GM19193 (cell line): ENCODE data around the gene DDX1.

ENCODE experiments used
- POLR2A ChIP-seq: IDR thresholded peaks from 4 replicates; pipeline ENCODE4 v1.6.1; 2011; ENCODE audit not compliant: insufficient read depth, insufficient read length; ENCODE audit errors: extremely low read depth

DDX1 gene

GRCh38 chr2:15614545-15615300 is 23.1 kb downstream of the DDX1 start:
- no peak for TF ChIP-seq POLR2A

- TF ChIP-seq POLR2A = no peak
Observed at GRCh38 chr2:15615301-15615920, 23.7 kb downstream of the DDX1 start.

GRCh38 chr2:15616429-15616828 is 24.8 kb downstream of the DDX1 start:
- TF ChIP-seq POLR2A = no peak

GRCh38 chr2:15616850-15617777 is 25.4 kb downstream of the DDX1 start:
- no peak for TF ChIP-seq POLR2A

GRCh38 chr2:15617778-15618448 is 26.2 kb downstream of the DDX1 start:
- no peak for TF ChIP-seq POLR2A

GRCh38 chr2:15618449-15618855 is 26.8 kb downstream of the DDX1 start:
- TF ChIP-seq POLR2A = no peak

GRCh38 chr2:15619076-15619475 is 27.4 kb downstream of the DDX1 start:
- TF ChIP-seq POLR2A = no peak

GRCh38 chr2:15619510-15619909 is 27.8 kb downstream of the DDX1 start:
- TF ChIP-seq POLR2A = no peak

- TF ChIP-seq POLR2A = no peak
Observed at GRCh38 chr2:15619938-15620337, 28.3 kb downstream of the DDX1 start.

GRCh38 chr2:15620340-15620739 is 28.7 kb downstream of the DDX1 start:
- no peak for TF ChIP-seq POLR2A

- no peak for TF ChIP-seq POLR2A
Observed at GRCh38 chr2:15620857-15621471, 29.3 kb downstream of the DDX1 start.

GRCh38 chr2:15622214-15622613 is 30.5 kb downstream of the DDX1 start:
- no peak for TF ChIP-seq POLR2A

- no peak for TF ChIP-seq POLR2A
Observed at GRCh38 chr2:15622614-15623480, 31.2 kb downstream of the DDX1 start.

- TF ChIP-seq POLR2A = no peak
Observed at GRCh38 chr2:15623481-15623796, 31.8 kb downstream of the DDX1 start.
